HL-60 (cell line): Measurements from ENCODE around the gene LRRC49.

ENCODE experiments used
- DNase-seq, 2 experiments: peaks; one replicate each; pipeline ENCODE4 v3.0.0-alpha.2; 2010 to 2020; ENCODE audit warnings: low read depth in 1 of 2, low spot score in 1 of 2
- H3K27ac ChIP-seq: fragments of 250-450 bp; sonication (Bioruptor Pico); replicated peaks from 2 replicates; pipeline ENCODE4 v1.5.1; 2020; ENCODE audit warnings: mild to moderate bottlenecking, moderate library complexity
- H3K27me3 ChIP-seq: fragments of 250-450 bp; sonication (Bioruptor Pico); 2 replicates; pipeline ENCODE4 v1.5.1; 2021; ENCODE audit warnings: mild to moderate bottlenecking, moderate library complexity; ENCODE audit not compliant: insufficient read depth, poor library complexity, severe bottlenecking
- H3K4me3 ChIP-seq: replicated peaks from 2 replicates; pipeline ENCODE4 v1.5.1; 2011; ENCODE audit warnings: mild to moderate bottlenecking, control low read depth, low read length; ENCODE audit not compliant: insufficient read depth
- CTCF ChIP-seq: IDR thresholded peaks from one replicate; pipeline ENCODE4 v1.5.1; 2011; ENCODE audit warnings: low read length, control low read depth, inconsistent platforms; ENCODE audit not compliant: insufficient read depth
- GABPA ChIP-seq: IDR thresholded peaks from 2 replicates; pipeline ENCODE4 v1.6.1; 2012; ENCODE audit warnings: low read depth
- POLR2AphosphoS5 ChIP-seq: IDR thresholded peaks from 2 replicates; pipeline ENCODE4 v1.6.1; 2012; ENCODE audit warnings: low read depth
- SPI1 ChIP-seq: IDR thresholded peaks from 2 replicates; pipeline ENCODE4 v1.6.1; 2012; ENCODE audit warnings: low read depth, mild to moderate bottlenecking, borderline replicate concordance
- TF ChIP-seq, protein P1 (sequence below): IDR thresholded peaks from 2 replicates; pipeline ENCODE4 v1.6.1; 2012; ENCODE audit warnings: low read depth; ENCODE audit not compliant: insufficient replicate concordance

LRRC49 gene

GRCh38 chr15:70906842-70907241 is 14.2 kb downstream of the LRRC49 start:
- Histone ChIP-seq H3K4me3 (no peak overlapping the region), H3K27me3 (no peaks in the 10 kb centered on the region), H3K27ac (no peak overlapping the region)
- no peak for DNase-seq
- TF ChIP-seq SPI1 (no peak), CTCF (no peak), POLR2AphosphoS5 (no peak), GABPA (no peak)
- TF ChIP-seq, protein P1, sequence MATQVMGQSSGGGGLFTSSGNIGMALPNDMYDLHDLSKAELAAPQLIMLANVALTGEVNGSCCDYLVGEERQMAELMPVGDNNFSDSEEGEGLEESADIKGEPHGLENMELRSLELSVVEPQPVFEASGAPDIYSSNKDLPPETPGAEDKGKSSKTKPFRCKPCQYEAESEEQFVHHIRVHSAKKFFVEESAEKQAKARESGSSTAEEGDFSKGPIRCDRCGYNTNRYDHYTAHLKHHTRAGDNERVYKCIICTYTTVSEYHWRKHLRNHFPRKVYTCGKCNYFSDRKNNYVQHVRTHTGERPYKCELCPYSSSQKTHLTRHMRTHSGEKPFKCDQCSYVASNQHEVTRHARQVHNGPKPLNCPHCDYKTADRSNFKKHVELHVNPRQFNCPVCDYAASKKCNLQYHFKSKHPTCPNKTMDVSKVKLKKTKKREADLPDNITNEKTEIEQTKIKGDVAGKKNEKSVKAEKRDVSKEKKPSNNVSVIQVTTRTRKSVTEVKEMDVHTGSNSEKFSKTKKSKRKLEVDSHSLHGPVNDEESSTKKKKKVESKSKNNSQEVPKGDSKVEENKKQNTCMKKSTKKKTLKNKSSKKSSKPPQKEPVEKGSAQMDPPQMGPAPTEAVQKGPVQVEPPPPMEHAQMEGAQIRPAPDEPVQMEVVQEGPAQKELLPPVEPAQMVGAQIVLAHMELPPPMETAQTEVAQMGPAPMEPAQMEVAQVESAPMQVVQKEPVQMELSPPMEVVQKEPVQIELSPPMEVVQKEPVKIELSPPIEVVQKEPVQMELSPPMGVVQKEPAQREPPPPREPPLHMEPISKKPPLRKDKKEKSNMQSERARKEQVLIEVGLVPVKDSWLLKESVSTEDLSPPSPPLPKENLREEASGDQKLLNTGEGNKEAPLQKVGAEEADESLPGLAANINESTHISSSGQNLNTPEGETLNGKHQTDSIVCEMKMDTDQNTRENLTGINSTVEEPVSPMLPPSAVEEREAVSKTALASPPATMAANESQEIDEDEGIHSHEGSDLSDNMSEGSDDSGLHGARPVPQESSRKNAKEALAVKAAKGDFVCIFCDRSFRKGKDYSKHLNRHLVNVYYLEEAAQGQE: no peak

DNA sequence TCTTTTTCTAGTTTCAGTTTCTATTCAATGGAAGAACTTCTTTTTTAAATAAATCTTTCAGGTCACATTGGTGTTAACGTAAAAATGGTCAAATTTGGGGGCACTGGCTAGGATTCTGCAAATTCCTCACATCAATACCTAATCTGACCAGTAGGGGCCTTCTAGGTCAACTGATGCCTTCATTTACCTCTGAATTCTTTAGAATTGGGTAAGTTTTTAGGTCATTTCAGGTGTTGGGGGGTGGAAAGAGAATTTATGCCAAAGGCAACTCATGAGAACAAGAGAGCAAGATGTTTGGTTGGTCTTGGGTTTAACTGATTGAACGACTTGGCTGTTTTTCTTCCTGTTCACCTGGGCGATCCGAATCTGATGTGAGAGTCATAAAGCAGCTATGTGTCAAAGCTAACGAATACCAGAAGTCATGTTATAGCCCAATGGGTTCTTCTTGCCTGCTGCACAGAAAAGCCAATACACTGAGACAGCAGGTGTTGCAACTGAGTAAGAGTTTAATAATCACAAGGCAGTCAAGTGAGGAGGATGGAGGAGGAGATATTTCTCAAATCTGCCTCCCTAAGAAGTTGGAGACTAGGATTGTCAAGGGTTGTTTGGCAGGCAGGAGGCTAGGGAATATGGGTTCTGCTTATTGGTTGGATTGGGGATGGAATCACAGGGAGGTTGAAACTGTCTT is 15.3 kb downstream of the LRRC49 start:
- H3K27ac ChIP-seq: no peak overlapping the region
- H3K4me3 ChIP-seq: no peak overlapping the region
- no peak for DNase-seq
- TF ChIP-seq, protein P1: no peak
- TF ChIP-seq POLR2AphosphoS5 (no peak), GABPA (no peak), SPI1 (no peak), CTCF (no peak)
- H3K27me3 ChIP-seq: no peaks in the 10 kb centered on the region

GRCh38 chr15:70910958-70911357 is 18.3 kb downstream of the LRRC49 start:
- TF ChIP-seq, protein P1: no peak
- no peak for TF ChIP-seq SPI1
- TF ChIP-seq POLR2AphosphoS5: no peak
- no peak for TF ChIP-seq CTCF
- TF ChIP-seq GABPA: no peak
- Histone ChIP-seq H3K27me3 (no peaks in the 10 kb centered on the region), H3K4me3 (no peak overlapping the region), H3K27ac (no peak overlapping the region)
- no peak for DNase-seq
